Peyer's patch (tissue), 4 donors: ENCODE measurements around the gene ASCL5.
A peak's percentile ranks its signal among the peaks of the same experiment; 100 is the strongest.

ENCODE experiments used
- CTCF ChIP-seq, 6 experiments: fragments of 450-650 bp in 4 of 6; fragments of 200-600 bp in 2 of 6; sonication (generic) in 1 of 6; IDR thresholded peaks; one replicate each; pipeline ENCODE4 v1.5.1; 2017 to 2019; ENCODE audit warnings: antibody characterized with exemption in 6 of 6, mild to moderate bottlenecking in 3 of 6, moderate library complexity in 1 of 6
- POLR2A ChIP-seq, 2 donors: fragments of 450-650 bp; IDR thresholded peaks; one replicate each; pipeline ENCODE4 v1.5.1; 2017; ENCODE audit warnings: antibody characterized with exemption in 2 of 2, mild to moderate bottlenecking in 2 of 2, moderate library complexity in 2 of 2

- peak in 5 of 6 experiments; percentile 14 to 61 (median 55) for TF ChIP-seq CTCF (IDR thresholded peaks at IDR 0.05)
- no peak for TF ChIP-seq POLR2A (IDR thresholded peaks at IDR 0.05)
These were observed 7.5 kb downstream of the ASCL5 start for GRCh38 chr1:201119206-201120197.
